Activated CD4-positive, alpha-beta T cell treated with anti-CD3 and anti-CD28 coated beads, Interleukin-2, amount 50 U/mL, for 16 hours (primary cell): ENCODE data around the gene LMBR1L.
"Not testable (repeated sequence)": the region's sequence is repeated elsewhere in the genome, so short reads cannot be mapped to it uniquely, and the experiment has no call there.

Experiments used
- DNase-seq: peaks from one replicate; pipeline ENCODE4 v3.0.0-alpha.2; 2020

LMBR1L gene, protein sequence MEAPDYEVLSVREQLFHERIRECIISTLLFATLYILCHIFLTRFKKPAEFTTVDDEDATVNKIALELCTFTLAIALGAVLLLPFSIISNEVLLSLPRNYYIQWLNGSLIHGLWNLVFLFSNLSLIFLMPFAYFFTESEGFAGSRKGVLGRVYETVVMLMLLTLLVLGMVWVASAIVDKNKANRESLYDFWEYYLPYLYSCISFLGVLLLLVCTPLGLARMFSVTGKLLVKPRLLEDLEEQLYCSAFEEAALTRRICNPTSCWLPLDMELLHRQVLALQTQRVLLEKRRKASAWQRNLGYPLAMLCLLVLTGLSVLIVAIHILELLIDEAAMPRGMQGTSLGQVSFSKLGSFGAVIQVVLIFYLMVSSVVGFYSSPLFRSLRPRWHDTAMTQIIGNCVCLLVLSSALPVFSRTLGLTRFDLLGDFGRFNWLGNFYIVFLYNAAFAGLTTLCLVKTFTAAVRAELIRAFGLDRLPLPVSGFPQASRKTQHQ

GRCh38 chr12:49110464-49111155, at the start of gene LMBR1L:
Gene LMBR1L (minus strand): TSS chr12:49110847. CDS start chr12:49110555, 292 bp downstream.
- DNase-seq = peak; percentile 97

- DNase-seq = no peak
Measured at GRCh38 chr12:49160399-49160798, 49.8 kb upstream of the LMBR1L start.

DNA sequence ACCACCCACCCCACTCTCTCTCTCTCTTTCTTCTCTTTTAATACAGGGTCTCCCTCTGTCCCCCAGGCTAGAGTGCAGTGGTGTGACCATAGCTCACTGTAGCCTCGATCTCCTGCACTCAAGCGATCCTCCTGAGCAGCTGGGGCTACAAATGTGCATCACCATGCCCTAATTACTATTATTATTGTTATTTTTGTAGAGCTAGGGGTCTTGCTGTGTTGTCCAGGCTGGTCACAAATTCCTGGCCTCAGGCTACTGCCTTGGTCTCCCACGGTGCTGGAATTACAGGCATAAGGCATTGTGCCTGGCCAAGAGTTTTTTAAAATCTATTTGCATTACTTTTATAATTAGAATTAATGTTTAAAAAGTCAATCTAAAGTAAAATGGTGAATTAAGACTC, 43.6 kb upstream of the LMBR1L start:
- no peak for DNase-seq

GRCh38 chr12:49147384-49147783, 36.7 kb upstream of the LMBR1L start:
- no peak for DNase-seq

- DNase-seq = no peak
Measured at GRCh38 chr12:49146406-49146805, 35.8 kb upstream of the LMBR1L start.

GRCh38 chr12:49144384-49144783, 33.7 kb upstream of the LMBR1L start:
- no peak for DNase-seq

- no peak for DNase-seq
Measured at GRCh38 chr12:49138999-49139398, 28.4 kb upstream of the LMBR1L start.

GRCh38 chr12:49138587-49138986, 27.9 kb upstream of the LMBR1L start:
- no peak for DNase-seq

DNA sequence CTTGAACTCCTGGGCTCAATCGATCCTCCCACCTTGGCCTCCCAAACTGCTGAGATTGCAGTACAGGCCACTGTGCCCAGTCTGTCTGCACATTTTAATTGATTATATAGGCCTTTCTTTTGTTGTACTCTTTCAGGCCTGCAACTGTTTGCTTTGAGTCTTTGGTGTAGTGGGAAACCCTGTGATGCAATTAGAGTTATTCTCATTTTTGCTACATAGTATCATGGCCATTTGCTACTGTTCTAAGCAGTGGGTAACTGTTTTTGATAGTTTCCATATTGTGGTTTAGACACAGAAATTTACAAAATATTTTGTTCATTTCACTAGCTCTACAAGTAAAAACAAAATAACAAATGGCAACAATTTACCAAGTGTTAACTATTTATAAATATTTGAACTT, 26.8 kb upstream of the LMBR1L start:
- no peak for DNase-seq

DNA sequence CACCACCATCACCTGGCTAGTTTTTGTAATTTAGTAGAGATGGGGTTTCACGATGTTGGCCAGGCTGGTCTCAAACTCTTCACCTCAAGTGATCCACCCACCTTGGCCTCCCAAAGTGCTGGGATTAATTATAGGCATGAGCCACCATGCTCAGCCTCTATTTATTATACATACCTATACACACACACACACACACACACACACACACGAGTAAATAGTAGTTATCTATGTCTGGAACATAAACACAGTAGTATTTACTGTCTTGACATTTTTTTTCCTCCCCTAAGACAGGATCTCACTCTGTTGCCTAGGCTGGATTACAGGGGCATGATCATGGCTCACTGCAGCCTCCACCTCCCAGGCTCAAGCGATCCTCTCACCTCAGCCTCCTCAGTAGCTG, 26.4 kb upstream of the LMBR1L start:
- DNase-seq = not testable (repeated sequence)

GRCh38 chr12:49133590-49133989, 22.9 kb upstream of the LMBR1L start:
- DNase-seq = no peak

DNA sequence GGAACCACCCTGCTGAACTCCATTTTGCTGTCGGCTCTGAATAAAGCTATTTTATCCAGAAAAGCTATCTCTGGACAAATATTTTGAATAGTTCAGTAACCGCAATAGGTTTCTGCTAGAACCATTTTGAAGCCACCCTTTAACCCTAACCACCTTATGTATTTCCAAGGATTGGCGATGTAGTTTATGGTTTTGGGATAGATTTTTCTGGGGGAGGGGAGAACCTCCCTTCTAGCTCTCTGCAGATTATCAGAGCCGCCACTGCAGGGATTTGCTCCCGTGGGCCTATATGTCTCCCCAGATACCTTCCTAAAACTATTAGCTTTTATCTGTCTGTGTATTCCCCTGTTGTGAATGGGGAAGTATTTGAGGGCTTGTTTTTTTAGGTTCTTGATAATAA, 22.4 kb upstream of the LMBR1L start:
- DNase-seq = no peak

GRCh38 chr12:49131894-49132461, 21.3 kb upstream of the LMBR1L start:
- no peak for DNase-seq

DNA sequence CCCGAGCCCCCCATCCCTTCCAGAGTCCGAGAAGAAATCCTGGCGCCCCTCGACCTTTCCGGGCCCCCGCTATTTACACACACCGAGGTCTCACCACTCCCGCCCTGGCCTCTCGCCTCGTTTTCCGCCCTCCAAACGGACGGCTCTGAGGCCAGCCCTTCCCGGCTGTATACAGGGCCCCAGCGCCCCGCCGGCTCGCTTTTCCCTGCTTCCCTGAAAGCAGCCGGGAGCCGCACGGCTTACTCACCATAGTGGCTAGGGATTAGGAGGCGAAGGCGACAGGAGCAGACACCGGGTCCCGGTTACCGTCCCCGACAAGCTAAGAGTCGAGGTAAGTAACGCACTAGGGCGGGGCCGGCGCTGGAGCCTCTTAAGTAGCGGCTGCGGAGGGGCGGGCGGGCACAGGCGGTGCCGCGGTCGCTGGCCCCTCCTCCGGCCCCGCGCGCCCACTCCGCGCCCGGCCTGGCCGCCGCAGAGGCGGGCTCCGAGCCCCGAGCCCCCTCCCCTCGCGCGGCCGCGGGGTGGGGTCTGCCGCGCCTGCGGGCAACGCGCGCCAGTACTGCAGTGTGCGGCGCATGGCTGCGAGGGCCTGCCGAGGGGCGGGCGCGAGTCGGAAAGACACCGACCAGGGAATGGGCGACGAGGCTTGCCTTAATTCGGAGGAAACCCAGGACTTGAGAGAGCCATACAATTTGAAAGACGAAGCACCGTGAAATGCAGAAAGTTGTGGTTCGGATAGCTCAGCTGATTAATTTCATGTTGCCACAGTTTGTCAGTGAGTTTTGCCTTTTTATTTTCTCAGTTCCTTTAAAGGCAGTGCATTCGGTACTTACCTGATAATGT, 20.6 kb upstream of the LMBR1L start, which contains the start of gene TUBA1B:
Gene TUBA1B, minus strand, starts transcription at position 345 of the 843 bp plus-strand sequence. Its CDS starts 95 bp downstream, at position 250.
- peak; percentile 93 for DNase-seq

DNA sequence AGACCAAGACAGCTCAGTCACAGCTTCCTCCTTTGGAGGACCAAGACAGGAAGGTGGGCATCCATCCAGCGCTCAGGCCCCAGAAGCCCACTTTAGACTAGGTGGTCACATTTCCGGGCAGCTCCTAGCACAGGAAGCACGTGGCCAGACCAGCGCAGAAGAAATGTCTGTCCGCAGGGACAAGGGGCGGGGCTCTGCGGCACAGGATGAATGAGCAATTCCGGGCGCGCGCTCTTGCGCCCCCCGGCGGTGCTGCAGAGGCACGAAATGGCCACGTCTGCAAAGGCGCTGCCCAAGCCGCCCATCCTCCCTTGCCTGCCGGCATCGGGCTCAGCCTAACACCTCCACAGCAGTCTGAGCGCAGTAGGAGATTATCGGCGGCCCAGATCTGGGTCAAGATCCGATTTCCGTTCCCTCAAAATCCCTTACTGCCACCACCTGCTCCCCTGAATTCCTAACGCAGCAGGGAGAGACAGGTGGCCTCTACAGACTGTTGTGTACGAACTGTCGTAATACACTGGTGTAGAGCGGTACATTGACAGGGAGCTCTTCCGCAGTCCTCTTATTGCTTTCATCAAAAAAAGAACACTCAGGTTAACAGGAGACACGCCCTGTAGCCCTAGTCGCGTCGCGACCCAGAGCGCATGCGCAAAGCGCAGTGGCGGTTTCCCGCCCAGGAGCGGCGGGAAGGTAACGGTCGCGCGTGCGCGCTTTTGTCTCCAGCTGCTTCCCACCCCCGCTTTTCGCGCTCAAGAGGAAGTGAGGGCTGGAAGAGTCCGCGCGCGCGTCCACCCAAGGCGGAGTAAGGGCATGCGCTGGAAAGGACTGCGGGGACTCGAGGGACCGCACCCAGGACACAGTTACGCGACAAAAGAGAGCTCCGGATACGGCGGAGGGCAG, 19.8 kb upstream of the LMBR1L start:
- DNase-seq = peak; percentile 95

DNA sequence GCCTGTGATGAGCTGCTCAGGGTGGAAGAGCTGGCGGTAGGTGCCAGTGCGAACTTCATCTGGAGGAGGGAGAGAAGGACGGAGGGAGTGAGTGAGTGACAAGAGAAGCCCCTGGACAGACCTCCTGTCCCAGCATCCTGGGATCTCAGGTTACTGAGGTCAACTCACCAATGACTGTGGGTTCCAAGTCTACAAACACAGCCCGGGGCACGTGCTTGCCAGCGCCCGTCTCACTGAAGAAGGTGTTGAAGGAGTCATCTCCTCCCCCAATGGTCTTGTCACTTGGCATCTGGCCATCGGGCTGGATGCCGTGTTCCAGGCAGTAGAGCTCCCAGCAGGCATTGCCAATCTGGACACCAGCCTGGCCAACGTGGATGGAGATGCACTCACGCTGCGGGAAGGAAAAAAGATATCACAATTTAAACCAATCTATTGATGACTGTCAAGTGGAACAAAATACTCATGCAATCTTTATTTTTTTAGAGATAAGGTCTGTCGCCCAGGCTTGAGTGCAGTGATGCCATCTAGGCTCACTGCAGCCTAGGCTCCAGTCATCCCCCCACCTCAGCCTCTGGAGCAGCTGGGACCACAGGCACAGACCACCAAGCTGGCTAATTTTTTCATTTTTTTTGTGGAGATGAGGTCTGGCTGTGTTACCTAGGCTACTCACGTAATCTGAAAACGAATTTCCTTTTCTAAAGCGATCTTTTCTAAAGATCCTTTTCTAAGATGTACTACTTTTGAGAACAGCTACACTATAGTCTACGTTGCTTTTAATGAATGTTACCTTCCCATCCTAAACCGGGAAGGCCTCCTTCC, 18.9 kb upstream of the LMBR1L start:
- DNase-seq = no peak

DNA sequence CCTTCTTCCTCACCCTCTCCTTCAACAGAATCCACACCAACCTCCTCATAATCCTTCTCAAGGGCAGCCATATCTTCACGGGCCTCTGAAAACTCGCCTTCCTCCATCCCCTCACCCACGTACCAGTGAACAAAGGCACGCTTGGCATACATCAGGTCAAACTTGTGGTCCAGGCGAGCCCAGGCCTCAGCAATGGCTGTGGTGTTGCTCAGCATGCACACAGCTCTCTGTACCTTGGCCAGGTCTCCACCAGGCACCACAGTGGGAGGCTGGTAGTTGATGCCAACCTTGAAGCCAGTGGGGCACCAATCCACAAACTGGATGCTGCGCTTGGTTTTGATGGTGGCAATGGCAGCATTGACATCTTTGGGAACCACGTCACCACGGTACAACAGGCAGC, 17.3 kb upstream of the LMBR1L start:
- DNase-seq = not testable (repeated sequence)

DNA sequence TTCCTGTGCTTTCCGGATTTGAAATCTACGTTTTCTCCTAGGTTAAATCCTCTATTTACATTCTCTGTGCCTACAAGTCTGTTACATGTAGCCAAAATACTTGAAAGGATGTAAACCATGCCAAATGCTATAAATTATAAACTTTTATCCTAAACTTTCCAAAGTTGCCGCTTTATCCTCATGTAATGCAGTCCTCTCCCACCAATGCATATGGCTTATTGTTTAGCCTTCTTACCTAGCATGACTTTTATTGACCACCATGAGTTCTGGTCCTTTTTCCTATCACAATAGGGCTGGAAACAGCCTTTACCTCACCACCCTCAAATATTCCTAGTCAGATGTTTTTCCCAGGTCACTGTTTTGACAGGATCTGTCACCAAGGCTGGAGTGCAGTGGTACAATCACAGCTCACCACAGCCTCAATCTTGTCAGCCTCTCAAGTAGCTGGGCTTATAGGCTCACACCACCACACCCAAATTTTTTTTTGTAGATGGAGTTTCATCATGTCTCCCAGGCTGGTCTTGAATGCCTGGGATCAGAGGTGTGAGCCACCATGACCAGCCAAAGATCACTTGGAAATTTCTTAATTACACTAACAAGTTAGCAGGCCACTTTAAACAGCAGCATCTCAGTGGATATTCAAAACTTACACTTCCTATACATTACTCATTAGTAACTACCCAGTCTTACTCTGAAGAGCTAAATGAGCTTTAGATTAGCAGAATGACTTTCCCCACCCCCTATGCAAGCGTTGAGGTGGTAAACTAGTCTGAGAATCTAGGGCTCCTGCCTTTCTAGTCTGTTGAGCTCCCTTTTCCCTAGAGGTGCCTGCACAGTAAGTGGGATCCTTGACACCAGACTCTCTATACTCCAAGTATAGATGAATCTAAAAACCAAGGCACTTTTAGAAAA, 16.5 kb upstream of the LMBR1L start:
- no peak for DNase-seq

DNA sequence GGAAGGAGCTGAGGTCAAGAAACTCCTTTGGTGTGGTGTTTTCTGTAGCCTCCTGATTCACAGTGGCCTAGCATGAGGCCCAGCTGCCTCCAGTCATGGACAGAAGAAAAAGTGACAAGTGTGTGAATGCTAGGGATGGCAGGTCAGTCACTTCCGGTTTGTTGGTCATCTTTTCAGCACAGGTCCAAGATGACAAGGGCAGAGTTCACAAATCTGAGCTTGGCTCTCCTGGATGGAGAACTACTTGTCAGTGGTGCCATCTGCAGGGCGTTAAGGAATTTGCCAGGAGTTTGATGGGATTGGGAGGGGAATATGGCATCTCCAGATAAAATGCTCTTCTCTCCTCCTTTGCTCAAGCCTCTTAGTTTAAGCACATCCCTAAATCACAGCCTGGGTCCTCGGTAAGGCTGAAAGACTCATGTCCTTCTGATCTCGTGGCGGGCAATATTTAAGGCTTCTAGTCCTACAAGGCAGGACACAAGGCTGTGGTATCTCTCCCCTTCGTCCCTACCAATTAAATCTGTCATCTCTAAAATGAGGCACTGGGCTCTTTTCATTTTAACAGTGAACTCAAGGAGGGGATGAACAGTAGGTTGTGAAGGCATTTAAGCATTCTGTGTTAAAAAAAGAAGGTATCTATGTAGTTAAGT, 10.5 kb upstream of the LMBR1L start:
- no peak for DNase-seq
